Erythroblast (primary cell): ENCODE measurements around the gene MAP1B.

Source experiments
- DNase-seq, 2 experiments: peaks; one replicate each; lab custom pipeline; 2025; lab: John Stamatoyannopoulos, UW
- GATA1 ChIP-seq: IDR thresholded peaks from 2 replicates; pipeline ENCODE4 v1.6.1; 2011; ENCODE audit warnings: low read depth, mild to moderate bottlenecking, control low read depth, low read length, moderate library complexity
- POLR2A ChIP-seq: IDR thresholded peaks from 2 replicates; pipeline ENCODE4 v1.6.1; 2011; ENCODE audit warnings: mild to moderate bottlenecking, low read length

Gene MAP1B

GRCh38 chr5:72189146-72189545 is 81.9 kb downstream of the MAP1B start:
- DNase-seq: no peak
- TF ChIP-seq POLR2A: no peak
- no peak for TF ChIP-seq GATA1

- DNase-seq: no peak
Observed at GRCh38 chr5:72191404-72191803, 84.1 kb downstream of the MAP1B start.

GRCh38 chr5:72194846-72195245 is 87.6 kb downstream of the MAP1B start:
- DNase-seq: no peak
- TF ChIP-seq POLR2A (no peak), GATA1 (no peak)

More at GRCh38 chr5:72191404-72191803, 84.1 kb downstream of the MAP1B start:
- TF ChIP-seq POLR2A: no peak

- DNase-seq: no peak
- TF ChIP-seq POLR2A (no peak), GATA1 (no peak)
Observed at GRCh38 chr5:72195581-72195980, 88.3 kb downstream of the MAP1B start.

GRCh38 chr5:72197393-72197792 is 90.1 kb downstream of the MAP1B start:
- DNase-seq: no peak
- no peak for TF ChIP-seq POLR2A
- no peak for TF ChIP-seq GATA1

GRCh38 chr5:72199681-72200080 is 92.4 kb downstream of the MAP1B start:
- TF ChIP-seq GATA1 (no peak), POLR2A (no peak)
- DNase-seq: no peak

- DNase-seq: no peak
- TF ChIP-seq POLR2A (no peak), GATA1 (no peak)
Observed at GRCh38 chr5:72202331-72202825, 95.1 kb downstream of the MAP1B start.

- DNase-seq: no peak
- no peak for TF ChIP-seq GATA1
- no peak for TF ChIP-seq POLR2A
Observed at GRCh38 chr5:72203251-72203845, 96.1 kb downstream of the MAP1B start.

- DNase-seq: no peak
- no peak for TF ChIP-seq POLR2A
Observed at GRCh38 chr5:72204946-72205345, 97.7 kb downstream of the MAP1B start.

- DNase-seq: no peak
- TF ChIP-seq GATA1: no peak
- no peak for TF ChIP-seq POLR2A
Observed at GRCh38 chr5:72205431-72206009, 98.2 kb downstream of the MAP1B start.

GRCh38 chr5:72206160-72206559 is 98.9 kb downstream of the MAP1B start:
- TF ChIP-seq POLR2A: no peak
- no peak for TF ChIP-seq GATA1
- DNase-seq: no peak

GRCh38 chr5:72206994-72207393 is 99.7 kb downstream of the MAP1B start:
- TF ChIP-seq POLR2A (no peak), GATA1 (no peak)
- DNase-seq: no peak

GRCh38 chr5:72208324-72208926 is 101.2 kb downstream of the MAP1B start:
- TF ChIP-seq GATA1 (no peak), POLR2A (no peak)
- DNase-seq: no peak

GRCh38 chr5:72209147-72210115 is 102.2 kb downstream of the MAP1B start:
- TF ChIP-seq POLR2A (no peak), GATA1 (no peak)
- no peak for DNase-seq
